ENCODE measurements around the gene PGAM4.
"Not testable (repeated sequence)": the region's sequence is repeated elsewhere in the genome, so short reads cannot be mapped to it uniquely, and the experiment has no call there.

Gene PGAM4

GRCh38 chrX:77969538-77969937 is at the start of gene PGAM4:
PGAM4 (minus strand) TSS chrX:77969638; CDS start chrX:77969638, 0 bp downstream.
- DNase-seq (ENCODE audit: low read depth) = no peak

- DNase-seq (ENCODE audit: low read depth) = no peak
Measured at GRCh38 chrX:78011846-78012245, 42.4 kb upstream of the PGAM4 start.

DNA sequence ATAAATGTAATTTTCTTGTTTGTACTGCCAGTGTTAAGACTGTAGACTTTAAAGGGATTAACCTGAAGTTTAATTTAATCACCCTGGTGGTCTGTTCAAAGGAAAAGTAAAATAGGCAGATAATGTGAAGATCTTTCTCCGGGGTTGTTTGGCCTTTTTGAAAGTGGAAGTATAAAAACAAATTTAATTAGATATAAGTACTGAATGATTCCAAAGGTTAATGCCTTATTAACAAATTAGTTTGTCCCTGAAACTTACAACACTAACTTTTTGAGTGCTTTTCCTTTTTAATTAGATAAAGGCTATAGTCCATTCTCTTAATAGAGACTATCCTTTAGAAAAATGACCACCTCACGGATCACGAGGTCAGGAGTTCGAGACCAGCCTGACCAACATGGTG is 10.4 kb upstream of the PGAM4 start:
- DNase-seq (ENCODE audit: low read depth) = no peak

GRCh38 chrX:77977518-77977917 is 8.1 kb upstream of the PGAM4 start:
- no peak for DNase-seq (ENCODE audit: low read depth)

DNA sequence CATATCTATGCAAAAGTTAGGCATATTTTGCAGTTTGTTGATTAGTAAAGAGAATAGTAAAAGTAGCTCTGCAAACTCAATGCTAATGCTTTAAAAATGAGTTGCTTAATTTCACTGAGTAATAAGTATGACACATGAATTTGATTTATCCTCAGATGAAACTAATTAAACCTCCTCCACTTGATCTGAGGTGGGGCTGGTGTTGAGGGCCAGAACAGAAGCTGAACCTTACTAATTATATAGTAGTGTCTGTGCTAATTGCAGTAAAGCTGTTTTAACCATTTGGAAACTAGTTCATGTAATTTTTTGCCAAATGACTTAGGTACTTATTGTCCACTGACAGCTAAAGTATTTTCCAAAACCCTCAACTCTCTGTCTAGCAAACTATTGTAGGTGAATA is 7.7 kb upstream of the PGAM4 start:
- no peak for DNase-seq (ENCODE audit: low read depth)

DNA sequence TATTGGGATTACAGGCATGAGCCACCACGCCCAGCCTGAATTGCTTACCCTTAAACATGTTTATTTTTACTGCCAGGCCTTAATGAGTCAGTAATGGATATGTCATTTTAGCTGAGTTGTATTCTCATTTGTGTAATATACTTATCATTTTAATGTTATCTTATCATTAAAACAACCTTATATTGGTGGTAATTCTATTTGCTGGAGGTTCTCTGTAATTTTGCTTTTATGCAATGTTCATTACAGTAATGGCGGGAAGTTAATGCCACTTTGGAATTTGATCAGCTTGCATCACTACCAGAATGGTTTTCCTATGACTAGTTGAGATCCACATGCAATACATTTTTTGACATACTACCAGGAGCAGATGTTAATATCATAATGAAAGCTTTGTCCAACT is 6.3 kb upstream of the PGAM4 start:
- no peak for DNase-seq (ENCODE audit: low read depth)

- no peak for DNase-seq (ENCODE audit: low read depth)
Measured at GRCh38 chrX:77967631-77968030, 1.8 kb downstream of the PGAM4 start.

DNA sequence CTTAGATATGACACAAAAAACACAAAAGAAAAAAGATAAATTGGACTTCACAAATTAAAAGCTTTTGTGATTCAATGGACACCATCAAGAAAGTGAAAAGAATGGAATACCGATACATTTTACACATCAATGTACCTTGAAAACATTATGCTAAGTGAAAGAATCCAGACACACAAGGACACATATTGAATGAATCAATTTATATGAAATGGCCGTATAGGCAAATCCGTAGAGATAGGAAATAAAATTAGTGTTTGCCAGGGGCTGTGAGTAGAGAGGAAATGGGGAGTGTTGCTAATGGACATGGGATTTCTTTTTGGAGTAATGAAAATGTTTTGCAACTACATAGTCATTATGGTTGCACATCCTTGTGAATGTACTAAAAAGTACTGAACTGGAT is 3.1 kb downstream of the PGAM4 start:
- no peak for DNase-seq (ENCODE audit: low read depth)

- no peak for DNase-seq (ENCODE audit: low read depth)
Measured at GRCh38 chrX:77962068-77962902, 7.2 kb downstream of the PGAM4 start.

- no peak for DNase-seq (ENCODE audit: low read depth)
Measured at GRCh38 chrX:77961063-77961462, 8.4 kb downstream of the PGAM4 start.

- DNase-seq (ENCODE audit: low read depth) = no peak
Measured at GRCh38 chrX:77960567-77960966, 8.9 kb downstream of the PGAM4 start.

DNA sequence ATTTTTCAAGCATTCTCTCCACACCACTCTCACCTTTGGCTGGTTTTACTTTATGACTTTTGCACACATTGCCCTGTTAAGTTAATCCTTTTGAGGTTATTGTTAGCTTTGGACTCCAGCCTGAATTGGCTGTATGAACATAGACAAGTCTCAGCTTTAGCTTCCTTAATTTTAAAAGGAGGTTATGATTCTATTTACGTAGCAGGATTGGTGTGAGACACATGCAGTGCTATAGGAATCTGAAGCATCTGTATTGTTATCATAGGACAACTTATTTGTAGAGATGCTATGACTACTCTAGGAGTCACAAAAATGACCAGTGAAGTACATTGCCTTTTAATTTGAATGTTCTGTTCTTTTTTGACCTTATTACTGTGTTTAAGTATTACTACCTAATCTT is 15.7 kb downstream of the PGAM4 start:
- DNase-seq (ENCODE audit: low read depth) = no peak

- DNase-seq (ENCODE audit: low read depth) = no peak
Measured at GRCh38 chrX:77953302-77953701, 16.1 kb downstream of the PGAM4 start.

GRCh38 chrX:77952173-77952572 is 17.3 kb downstream of the PGAM4 start:
- DNase-seq (ENCODE audit: low read depth) = no peak

DNA sequence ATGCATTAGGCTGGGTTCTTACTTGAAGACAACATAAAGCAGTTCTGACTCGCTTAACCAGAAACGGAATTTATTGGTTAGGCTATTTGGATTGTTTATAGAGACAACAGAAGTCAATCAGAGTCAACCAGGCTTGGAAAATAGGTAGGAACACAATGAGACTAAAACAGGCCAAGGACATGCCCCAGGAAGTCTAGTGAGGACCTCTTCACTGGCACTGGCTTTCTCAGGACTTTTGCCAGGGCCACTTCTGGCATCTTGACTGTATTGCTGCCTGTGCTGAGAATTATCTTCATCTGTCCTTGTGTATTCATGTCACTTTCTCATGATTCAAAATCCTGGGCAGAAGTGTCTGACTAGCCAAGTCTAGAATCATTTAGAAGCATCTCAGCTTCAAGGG is 19.6 kb downstream of the PGAM4 start:
- DNase-seq (ENCODE audit: low read depth) = no peak

DNA sequence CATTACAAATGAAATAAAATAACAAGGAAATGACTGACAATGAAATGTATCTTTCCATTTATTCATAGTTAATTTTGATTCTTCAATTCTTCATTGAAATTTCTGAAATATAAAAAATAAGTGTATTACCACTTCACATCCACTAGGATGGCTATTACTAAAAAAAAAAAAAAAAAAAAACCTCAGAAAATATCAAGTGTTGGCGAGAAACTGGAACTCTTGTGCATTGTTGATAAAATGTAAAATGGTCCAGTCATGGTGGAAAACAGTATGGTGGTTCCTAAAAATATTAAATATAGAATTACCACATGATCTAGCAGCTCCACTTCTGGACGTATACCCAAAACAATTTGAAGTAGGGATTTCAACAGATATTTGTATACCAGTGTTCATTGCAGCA is 22.9 kb downstream of the PGAM4 start:
- DNase-seq (ENCODE audit: low read depth) = no peak

- DNase-seq (ENCODE audit: low read depth) = no peak
Measured at GRCh38 chrX:77945910-77946545, 23.4 kb downstream of the PGAM4 start.

DNA sequence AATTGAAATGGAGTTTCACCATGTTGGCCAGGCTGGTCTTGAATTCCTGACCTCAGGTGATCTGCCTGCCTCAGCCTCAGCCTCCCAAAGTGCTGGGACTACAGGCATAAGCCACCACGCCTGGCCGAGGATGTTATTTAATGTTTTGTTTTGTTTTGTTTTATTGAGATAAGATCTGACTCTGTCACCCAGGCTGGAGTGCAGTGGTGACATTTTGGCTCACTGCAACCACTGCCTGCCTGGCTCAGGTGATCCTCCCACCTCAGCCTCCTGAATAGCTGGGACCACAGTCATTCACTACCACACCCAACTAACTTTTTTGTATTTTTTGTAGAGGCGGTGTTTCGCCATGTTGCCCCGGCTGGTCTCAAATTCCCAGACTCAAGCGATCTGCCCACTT is 24.4 kb downstream of the PGAM4 start:
- not testable (repeated sequence) for DNase-seq (ENCODE audit: low read depth)

- DNase-seq (ENCODE audit: low read depth) = no peak
Measured at GRCh38 chrX:77938083-77938680, 31.3 kb downstream of the PGAM4 start.

- no peak for DNase-seq (ENCODE audit: low read depth)
Measured at GRCh38 chrX:77937291-77937690, 32.1 kb downstream of the PGAM4 start.

DNA sequence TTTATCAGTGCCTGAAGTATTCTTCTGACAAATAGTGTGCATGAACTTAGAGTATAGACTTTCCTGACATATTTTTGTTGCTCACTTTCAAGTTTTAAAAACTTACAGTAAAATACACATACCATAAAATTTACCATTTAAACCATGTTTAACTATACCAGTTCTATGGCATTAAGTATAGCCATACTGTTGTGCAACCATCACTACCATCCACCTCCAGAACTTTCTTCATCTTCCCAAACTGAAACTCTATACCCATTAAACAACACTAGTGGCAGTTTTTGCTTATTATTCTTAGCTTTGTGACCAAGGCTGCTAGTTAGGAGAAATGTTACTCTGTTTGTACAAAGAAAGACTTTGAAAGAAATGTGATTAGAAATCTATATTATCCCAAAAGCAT is 33.1 kb downstream of the PGAM4 start:
- DNase-seq (ENCODE audit: low read depth) = no peak

GRCh38 chrX:77935886-77936285 is 33.6 kb downstream of the PGAM4 start:
- DNase-seq (ENCODE audit: low read depth) = no peak

GRCh38 chrX:77930581-77930980 is 38.9 kb downstream of the PGAM4 start:
- no peak for DNase-seq (ENCODE audit: low read depth)
